GM12878 (cell line): ENCODE data around the gene FAM216A.

Experiments
- CBFB ChIP-seq: IDR thresholded peaks from 2 replicates; pipeline ENCODE4 v1.6.1; 2016; ENCODE audit warnings: antibody characterized with exemption, low read depth
- CEBPB ChIP-seq, 2 experiments: fragments of 150-350 bp in 1 of 2; IDR thresholded peaks; 2 replicates each; pipeline ENCODE4 v1.6.1; 2012 to 2014; ENCODE audit warnings: low read depth in 2 of 2, low read length in 2 of 2, borderline replicate concordance in 1 of 2, inconsistent platforms in 1 of 2
- CHD2 ChIP-seq: IDR thresholded peaks from 2 replicates; pipeline ENCODE4 v1.6.1; 2011; ENCODE audit warnings: low read depth, low read length, improper control_type of control experiment, borderline replicate concordance
- CTCF ChIP-seq, 3 experiments: IDR thresholded peaks in 2 of 3; conservative IDR thresholded peaks in 1 of 3; 2 replicates each; pipeline ENCODE4 v1.5.1; 2011; ENCODE audit warnings: low read depth in 3 of 3, low read length in 3 of 3, mild to moderate bottlenecking in 3 of 3, control low read depth in 2 of 3, moderate library complexity in 2 of 3, inconsistent platforms in 1 of 3, mixed read lengths in 1 of 3; ENCODE audit not compliant: control insufficient read depth in 2 of 3, insufficient read depth in 1 of 3; ENCODE audit errors: extremely low read depth in 1 of 3
- E2F4 ChIP-seq: IDR thresholded peaks from 2 replicates; pipeline ENCODE4 v1.6.1; 2012; ENCODE audit warnings: low read depth, low read length, improper control_type of control experiment
- ETV6 ChIP-seq, 2 experiments: fragments of 450-650 bp in 1 of 2; IDR thresholded peaks in 1 of 2; conservative IDR thresholded peaks in 1 of 2; 2 replicates each; pipeline ENCODE4 v1.6.1; 2014; ENCODE audit warnings: antibody characterized with exemption in 1 of 2, borderline replicate concordance in 1 of 2, low read depth in 1 of 2, mild to moderate bottlenecking in 1 of 2, moderate library complexity in 1 of 2
- IRF5 ChIP-seq: fragments of 450-650 bp; IDR thresholded peaks from 2 replicates; pipeline ENCODE4 v1.6.1; 2017; ENCODE audit warnings: borderline replicate concordance
- NBN ChIP-seq: fragments of 450-650 bp; IDR thresholded peaks from 2 replicates; pipeline ENCODE4 v1.6.1; 2016
- NR2C2 ChIP-seq: IDR thresholded peaks from 2 replicates; pipeline ENCODE4 v1.6.1; 2011; ENCODE audit warnings: borderline replicate concordance, low read depth; ENCODE audit not compliant: control insufficient read depth, insufficient read length
- PBX3 ChIP-seq: IDR thresholded peaks from 2 replicates; pipeline ENCODE4 v1.6.1; 2011; ENCODE audit warnings: mild to moderate bottlenecking, low read depth, low read length, moderate library complexity; ENCODE audit not compliant: insufficient replicate concordance
- RELB ChIP-seq: fragments of 450-650 bp; IDR thresholded peaks from 2 replicates; pipeline ENCODE4 v1.6.1; 2017; ENCODE audit warnings: low read depth, mild to moderate bottlenecking, moderate library complexity
- SMAD5 ChIP-seq: IDR thresholded peaks from 2 replicates; pipeline ENCODE4 v1.6.1; 2016; ENCODE audit warnings: antibody characterized with exemption, low read depth

- TF ChIP-seq CTCF (IDR thresholded peaks at IDR 0.05 in 2 of 3, conservative IDR thresholded peaks at IDR 0.05 in 1 of 3; ENCODE audit: control insufficient read depth in 2 of 3, extremely low read depth in 1 of 3, insufficient read depth in 1 of 3, low read depth in 3 of 3, low read length in 3 of 3) (no peak), IRF5 (no peak), PBX3 (no peak), CBFB (no peak), SMAD5 (no peak), NR2C2 (no peak), CHD2 (no peak), RELB (no peak), E2F4 (no peak), NBN (no peak), CEBPB (IDR thresholded peaks at IDR 0.05; ENCODE audit: borderline replicate concordance in 1 of 2, low read depth in 2 of 2, low read length in 2 of 2) (no peak), ETV6 (conservative IDR thresholded peaks at IDR 0.05 in 1 of 2, IDR thresholded peaks at IDR 0.05 in 1 of 2; ENCODE audit: borderline replicate concordance in 1 of 2, low read depth in 1 of 2) (no peak)
Observed at GRCh38 chr12:110505332-110505731, 36.7 kb downstream of the FAM216A start.
